A204.1 (cell line): ENCODE measurements around the gene CNPY1.
A peak's percentile ranks its signal among the peaks of the same experiment; 100 is the strongest.
"Not testable (repeated sequence)": the region's sequence is repeated elsewhere in the genome, so short reads cannot be mapped to it uniquely, and the experiment has no call there.

ENCODE experiments used
- FAIRE-seq: peaks from 2 replicates; lab custom pipeline; 2012; peaks lifted over from hg19 to GRCh38; lab: Jason Lieb, UNC

The CNPY1 gene

GRCh38 chr7:155533120-155533826 lies 13.1 kb downstream of the CNPY1 start:
- FAIRE-seq = no peak

- FAIRE-seq = no peak
These were observed 13.6 kb downstream of the CNPY1 start for GRCh38 chr7:155532792-155533119.

- FAIRE-seq = no peak
These were observed 14.7 kb downstream of the CNPY1 start for GRCh38 chr7:155531681-155532080.

- no peak for FAIRE-seq
These were observed 15.8 kb downstream of the CNPY1 start for GRCh38 chr7:155530601-155531000.

GRCh38 chr7:155529845-155530244 lies 16.5 kb downstream of the CNPY1 start:
- no peak for FAIRE-seq

- no peak for FAIRE-seq
These were observed 17.0 kb downstream of the CNPY1 start for GRCh38 chr7:155529346-155529745.

- no peak for FAIRE-seq
These were observed 18.7 kb downstream of the CNPY1 start for GRCh38 chr7:155527664-155528063.

GRCh38 chr7:155526225-155526624 lies 20.1 kb downstream of the CNPY1 start:
- no peak for FAIRE-seq

GRCh38 chr7:155524018-155524556 lies 22.3 kb downstream of the CNPY1 start:
- FAIRE-seq = no peak

- no peak for FAIRE-seq
These were observed 23.1 kb downstream of the CNPY1 start for GRCh38 chr7:155523168-155523675.

GRCh38 chr7:155521743-155522398 lies 24.5 kb downstream of the CNPY1 start:
- no peak for FAIRE-seq

- FAIRE-seq = no peak
These were observed 25.2 kb downstream of the CNPY1 start for GRCh38 chr7:155521007-155521742.

- no peak for FAIRE-seq
These were observed 26.2 kb downstream of the CNPY1 start for GRCh38 chr7:155520114-155520513.

GRCh38 chr7:155519358-155519757 lies 27.0 kb downstream of the CNPY1 start:
- FAIRE-seq = not testable (repeated sequence)

GRCh38 chr7:155518633-155519032 lies 27.7 kb downstream of the CNPY1 start:
- FAIRE-seq = no peak

GRCh38 chr7:155517969-155518368 lies 28.4 kb downstream of the CNPY1 start:
- FAIRE-seq = no peak

- no peak for FAIRE-seq
These were observed 28.9 kb downstream of the CNPY1 start for GRCh38 chr7:155517452-155517851.

GRCh38 chr7:155516466-155516865 lies 29.9 kb downstream of the CNPY1 start:
- no peak for FAIRE-seq

GRCh38 chr7:155515318-155515717 lies 31.0 kb downstream of the CNPY1 start:
- FAIRE-seq = no peak

- FAIRE-seq = no peak
These were observed 32.1 kb downstream of the CNPY1 start for GRCh38 chr7:155514296-155514695.

- FAIRE-seq = peak; percentile 53
These were observed 32.6 kb downstream of the CNPY1 start for GRCh38 chr7:155513543-155514285.

- no peak for FAIRE-seq
These were observed 34.0 kb downstream of the CNPY1 start for GRCh38 chr7:155512246-155512887.
